K562 (cell line): ENCODE measurements around the gene SLC6A6.

ENCODE experiments used
- ATF7 ChIP-seq: fragments of 450-650 bp; IDR thresholded peaks from 2 replicates; pipeline ENCODE4 v1.7.1; 2014; ENCODE audit warnings: mild to moderate bottlenecking, moderate library complexity
- HNRNPH1 ChIP-seq: fragments of 200-400 bp; formaldehyde crosslinking; optimal IDR thresholded peaks from 2 replicates; pipeline ENCODE3; 2017; ENCODE audit warnings: low read depth, mild to moderate bottlenecking, low read length, moderate library complexity
- NR1H2 ChIP-seq: sonication (generic); formaldehyde crosslinking; IDR thresholded peaks from 2 replicates; pipeline ENCODE4 v1.4.0; 2020; ENCODE audit warnings: mild to moderate bottlenecking, missing genetic modification reagents
- POLR2A ChIP-seq: fragments of 450-650 bp; conservative IDR thresholded peaks from 2 replicates; pipeline ENCODE4 v1.6.1; 2016
- SETDB1 ChIP-seq: IDR thresholded peaks from one replicate; pipeline ENCODE4 v1.6.1; 2012; ENCODE audit warnings: low read length, control low read depth, inconsistent platforms
- SMAD1 ChIP-seq: fragments of 150-350 bp; IDR thresholded peaks from 2 replicates; pipeline ENCODE4 v1.6.1; 2014; ENCODE audit warnings: low read length, low read depth; ENCODE audit not compliant: partially characterized antibody
- SREBF2 ChIP-seq: sonication (generic); formaldehyde crosslinking; IDR thresholded peaks from 2 replicates; pipeline ENCODE4 v1.4.0; 2020; ENCODE audit warnings: mild to moderate bottlenecking, missing genetic modification reagents
- TBL1XR1 ChIP-seq, 2 experiments: IDR thresholded peaks; 2 replicates each; pipeline ENCODE4 v1.6.1; 2012; ENCODE audit warnings: improper control_type of control experiment in 2 of 2, low read length in 2 of 2, mild to moderate bottlenecking in 1 of 2
- TCF7L2 ChIP-seq: fragments of 150-350 bp; IDR thresholded peaks from 2 replicates; pipeline ENCODE4 v1.6.1; 2016; ENCODE audit warnings: low read depth, mild to moderate bottlenecking, low read length, moderate library complexity
- ZNF311 ChIP-seq: fragments of 250-450 bp; sonication (Bioruptor Pico); IDR thresholded peaks from 2 replicates; pipeline ENCODE4 v1.4.0; 2020; ENCODE audit warnings: mild to moderate bottlenecking, moderate library complexity
- ZZZ3 ChIP-seq: fragments of 450-650 bp; IDR thresholded peaks from 2 replicates; pipeline ENCODE4 v1.6.1; 2016; ENCODE audit warnings: antibody characterized with exemption, mild to moderate bottlenecking, moderate library complexity
- TF ChIP-seq, protein P1 (sequence below): fragments of 200-400 bp; formaldehyde crosslinking; IDR thresholded peaks from 2 replicates; pipeline ENCODE4 v1.6.1; 2017; ENCODE audit warnings: mild to moderate bottlenecking, low read depth, low read length, moderate library complexity
- TF ChIP-seq, protein P2 (sequence below), 3 experiments: IDR thresholded peaks in 2 of 3; conservative IDR thresholded peaks in 1 of 3; 2 replicates each; pipeline ENCODE4 v1.5.1; 2011 to 2012; ENCODE audit warnings: low read length in 3 of 3, mild to moderate bottlenecking in 3 of 3, control low read depth in 2 of 3, improper control_type of control experiment in 1 of 3, inconsistent platforms in 1 of 3, low read depth in 1 of 3, mixed read lengths in 1 of 3, moderate library complexity in 1 of 3; ENCODE audit not compliant: insufficient read depth in 2 of 3

DNA sequence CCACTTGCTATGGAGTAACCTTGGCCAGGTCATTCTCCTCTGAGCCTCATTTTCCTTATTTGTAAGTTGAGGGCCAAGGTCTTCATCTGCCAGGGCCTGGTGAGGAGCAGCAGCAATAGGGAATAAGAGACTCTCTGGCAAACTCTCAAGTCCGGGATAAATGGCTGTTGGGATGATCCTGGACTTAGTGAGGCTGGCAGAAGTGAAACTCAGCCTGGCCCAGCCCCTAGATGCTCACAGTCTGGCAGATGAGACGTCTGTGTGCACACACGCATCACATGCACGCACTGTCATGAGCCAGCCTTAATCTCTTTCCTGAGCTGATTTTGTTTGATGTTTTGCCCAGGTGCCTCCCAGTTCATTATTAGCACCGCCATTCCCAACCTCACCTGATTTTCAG lies 26.8 kb downstream of the SLC6A6 start:
- TF ChIP-seq ZNF311 (CRISPR knock-in tag), result no peak
- no peak for TF ChIP-seq TBL1XR1 (IDR thresholded peaks at IDR 0.05; ENCODE audit: low read length in 2 of 2)
- no peak for TF ChIP-seq SMAD1
- TF ChIP-seq ZZZ3, result no peak
- TF ChIP-seq ATF7, result no peak
- no peak for TF ChIP-seq TCF7L2
- TF ChIP-seq POLR2A, result no peak
- TF ChIP-seq, protein P1, sequence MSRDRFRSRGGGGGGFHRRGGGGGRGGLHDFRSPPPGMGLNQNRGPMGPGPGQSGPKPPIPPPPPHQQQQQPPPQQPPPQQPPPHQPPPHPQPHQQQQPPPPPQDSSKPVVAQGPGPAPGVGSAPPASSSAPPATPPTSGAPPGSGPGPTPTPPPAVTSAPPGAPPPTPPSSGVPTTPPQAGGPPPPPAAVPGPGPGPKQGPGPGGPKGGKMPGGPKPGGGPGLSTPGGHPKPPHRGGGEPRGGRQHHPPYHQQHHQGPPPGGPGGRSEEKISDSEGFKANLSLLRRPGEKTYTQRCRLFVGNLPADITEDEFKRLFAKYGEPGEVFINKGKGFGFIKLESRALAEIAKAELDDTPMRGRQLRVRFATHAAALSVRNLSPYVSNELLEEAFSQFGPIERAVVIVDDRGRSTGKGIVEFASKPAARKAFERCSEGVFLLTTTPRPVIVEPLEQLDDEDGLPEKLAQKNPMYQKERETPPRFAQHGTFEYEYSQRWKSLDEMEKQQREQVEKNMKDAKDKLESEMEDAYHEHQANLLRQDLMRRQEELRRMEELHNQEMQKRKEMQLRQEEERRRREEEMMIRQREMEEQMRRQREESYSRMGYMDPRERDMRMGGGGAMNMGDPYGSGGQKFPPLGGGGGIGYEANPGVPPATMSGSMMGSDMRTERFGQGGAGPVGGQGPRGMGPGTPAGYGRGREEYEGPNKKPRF, result no peak
- no peak for TF ChIP-seq SETDB1
- no peak for TF ChIP-seq NR1H2
- TF ChIP-seq, protein P2, sequence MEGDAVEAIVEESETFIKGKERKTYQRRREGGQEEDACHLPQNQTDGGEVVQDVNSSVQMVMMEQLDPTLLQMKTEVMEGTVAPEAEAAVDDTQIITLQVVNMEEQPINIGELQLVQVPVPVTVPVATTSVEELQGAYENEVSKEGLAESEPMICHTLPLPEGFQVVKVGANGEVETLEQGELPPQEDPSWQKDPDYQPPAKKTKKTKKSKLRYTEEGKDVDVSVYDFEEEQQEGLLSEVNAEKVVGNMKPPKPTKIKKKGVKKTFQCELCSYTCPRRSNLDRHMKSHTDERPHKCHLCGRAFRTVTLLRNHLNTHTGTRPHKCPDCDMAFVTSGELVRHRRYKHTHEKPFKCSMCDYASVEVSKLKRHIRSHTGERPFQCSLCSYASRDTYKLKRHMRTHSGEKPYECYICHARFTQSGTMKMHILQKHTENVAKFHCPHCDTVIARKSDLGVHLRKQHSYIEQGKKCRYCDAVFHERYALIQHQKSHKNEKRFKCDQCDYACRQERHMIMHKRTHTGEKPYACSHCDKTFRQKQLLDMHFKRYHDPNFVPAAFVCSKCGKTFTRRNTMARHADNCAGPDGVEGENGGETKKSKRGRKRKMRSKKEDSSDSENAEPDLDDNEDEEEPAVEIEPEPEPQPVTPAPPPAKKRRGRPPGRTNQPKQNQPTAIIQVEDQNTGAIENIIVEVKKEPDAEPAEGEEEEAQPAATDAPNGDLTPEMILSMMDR (IDR thresholded peaks at IDR 0.05 in 2 of 3, conservative IDR thresholded peaks at IDR 0.05 in 1 of 3; ENCODE audit: insufficient read depth in 2 of 3, low read depth in 1 of 3, low read length in 3 of 3), result no peak
- TF ChIP-seq SREBF2 (CRISPR knock-in tag), result no peak
- TF ChIP-seq HNRNPH1, result no peak
